Measurements from ENCODE around the gene CTNNA2.
A peak's percentile ranks its signal among the peaks of the same experiment; 100 is the strongest.

CTNNA2 gene

DNA sequence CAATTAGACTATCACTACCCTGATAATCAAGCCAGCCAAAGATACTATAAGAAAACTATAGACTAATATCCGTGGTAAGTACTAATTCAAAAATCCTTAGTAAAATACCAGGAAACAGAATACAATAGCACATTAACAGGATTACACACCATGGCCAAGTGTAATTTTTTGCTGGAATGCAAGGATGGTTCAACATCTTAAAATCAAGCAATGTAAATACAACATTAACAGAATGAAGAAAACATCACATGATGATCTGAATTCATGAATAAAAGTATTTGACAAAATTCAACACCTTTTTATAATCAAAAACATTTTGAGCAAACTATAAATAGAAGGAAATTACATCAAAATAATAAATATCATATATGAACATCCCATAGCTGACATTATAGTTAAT is 1142.4 kb downstream of the CTNNA2 start:
- H3K9me3 ChIP-seq (ENCODE audit: insufficient read depth, low read length), result no peaks in the 10 kb centered on the region
- no peaks in the 10 kb centered on the region for H4K20me1 ChIP-seq (ENCODE audit: insufficient read depth, low read length)
- no peak overlapping the region for H3K27ac ChIP-seq (ENCODE audit: low read length)
- H3K9ac ChIP-seq (ENCODE audit: low read length), result no peak overlapping the region
- no peaks in the 10 kb centered on the region for H3K27me3 ChIP-seq (ENCODE audit: low read depth, low read length)
- H3K4me1 ChIP-seq (ENCODE audit: low read length), result no peaks in the 10 kb centered on the region
- no peaks in the 10 kb centered on the region for H3K36me3 ChIP-seq (replicated peaks; ENCODE audit: low read depth, low read length)
- H3K4me2 ChIP-seq (ENCODE audit: low read length), result no peak overlapping the region
- no peak overlapping the region for H2AFZ ChIP-seq (ENCODE audit: low read depth, low read length)
- no peak overlapping the region for H3K4me3 ChIP-seq (ENCODE audit: low read length)
- TF ChIP-seq, protein P1, sequence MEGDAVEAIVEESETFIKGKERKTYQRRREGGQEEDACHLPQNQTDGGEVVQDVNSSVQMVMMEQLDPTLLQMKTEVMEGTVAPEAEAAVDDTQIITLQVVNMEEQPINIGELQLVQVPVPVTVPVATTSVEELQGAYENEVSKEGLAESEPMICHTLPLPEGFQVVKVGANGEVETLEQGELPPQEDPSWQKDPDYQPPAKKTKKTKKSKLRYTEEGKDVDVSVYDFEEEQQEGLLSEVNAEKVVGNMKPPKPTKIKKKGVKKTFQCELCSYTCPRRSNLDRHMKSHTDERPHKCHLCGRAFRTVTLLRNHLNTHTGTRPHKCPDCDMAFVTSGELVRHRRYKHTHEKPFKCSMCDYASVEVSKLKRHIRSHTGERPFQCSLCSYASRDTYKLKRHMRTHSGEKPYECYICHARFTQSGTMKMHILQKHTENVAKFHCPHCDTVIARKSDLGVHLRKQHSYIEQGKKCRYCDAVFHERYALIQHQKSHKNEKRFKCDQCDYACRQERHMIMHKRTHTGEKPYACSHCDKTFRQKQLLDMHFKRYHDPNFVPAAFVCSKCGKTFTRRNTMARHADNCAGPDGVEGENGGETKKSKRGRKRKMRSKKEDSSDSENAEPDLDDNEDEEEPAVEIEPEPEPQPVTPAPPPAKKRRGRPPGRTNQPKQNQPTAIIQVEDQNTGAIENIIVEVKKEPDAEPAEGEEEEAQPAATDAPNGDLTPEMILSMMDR (IDR thresholded peaks at IDR 0.05; ENCODE audit: low read depth, low read length), result no peak
- TF ChIP-seq EZH2phosphoT487 (IDR thresholded peaks at IDR 0.05; ENCODE audit: low read depth), result no peak
- H3K79me2 ChIP-seq (ENCODE audit: low read length), result no peaks in the 10 kb centered on the region

DNA sequence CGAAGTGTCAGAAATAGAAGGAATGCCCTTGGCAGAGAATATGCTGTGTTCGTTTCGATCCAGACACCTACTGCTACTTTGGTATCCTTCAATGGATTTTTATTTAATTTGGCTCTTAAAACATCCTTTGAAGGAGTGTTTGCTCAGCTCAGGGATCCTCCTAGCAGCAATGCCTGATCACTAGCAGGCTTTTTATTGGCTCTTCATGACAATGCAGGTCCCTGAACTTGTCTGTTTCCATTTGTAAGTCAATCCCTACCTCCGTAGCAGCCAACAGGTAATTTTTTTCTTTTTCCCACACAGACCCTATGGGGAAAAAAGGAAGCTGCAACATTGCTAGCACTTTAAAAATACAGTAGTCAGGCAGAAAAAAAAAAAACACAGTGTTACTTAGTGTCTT is 1157.9 kb downstream of the CTNNA2 start:
- Histone ChIP-seq H3K4me3 (ENCODE audit: low read length) (no peak overlapping the region), H3K4me1 (ENCODE audit: low read length) (no peaks in the 10 kb centered on the region), H3K4me2 (ENCODE audit: low read length) (no peak overlapping the region), H3K79me2 (ENCODE audit: low read length) (no peaks in the 10 kb centered on the region), H2AFZ (ENCODE audit: low read depth, low read length) (no peak overlapping the region), H3K27ac (ENCODE audit: low read length) (no peak overlapping the region), H3K9me3 (ENCODE audit: insufficient read depth, low read length) (no peaks in the 10 kb centered on the region), H3K27me3 (ENCODE audit: low read depth, low read length) (no peaks in the 10 kb centered on the region), H3K36me3 (replicated peaks; ENCODE audit: low read depth, low read length) (no peaks in the 10 kb centered on the region), H3K9ac (ENCODE audit: low read length) (no peak overlapping the region), H4K20me1 (ENCODE audit: insufficient read depth, low read length) (no peaks in the 10 kb centered on the region)
- no peak for TF ChIP-seq EZH2phosphoT487 (IDR thresholded peaks at IDR 0.05; ENCODE audit: low read depth)
- TF ChIP-seq, protein P1 (IDR thresholded peaks at IDR 0.05; ENCODE audit: low read depth, low read length), result no peak

DNA sequence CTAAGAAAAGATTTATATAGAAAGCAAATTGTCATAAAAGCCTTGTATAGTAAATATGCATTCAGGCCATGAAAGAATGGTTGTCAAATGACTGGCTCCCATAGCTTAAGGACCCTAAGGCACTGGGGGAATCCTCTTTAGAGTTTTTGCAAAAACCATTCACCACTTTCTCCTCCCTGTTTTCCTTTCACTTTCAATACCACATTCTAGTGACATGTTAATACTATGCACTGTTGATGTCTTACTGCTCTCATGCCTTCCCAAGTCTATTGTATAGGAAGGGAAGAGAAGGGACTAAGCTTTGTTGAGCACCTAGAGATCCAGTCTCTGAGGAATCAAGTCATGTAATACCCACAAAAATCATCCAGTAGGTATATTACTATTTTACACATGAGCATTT is 1174.7 kb downstream of the CTNNA2 start:
- Histone ChIP-seq H2AFZ (ENCODE audit: low read depth, low read length) (no peak overlapping the region), H3K27ac (ENCODE audit: low read length) (no peak overlapping the region), H3K9me3 (ENCODE audit: insufficient read depth, low read length) (no peaks in the 10 kb centered on the region), H3K79me2 (ENCODE audit: low read length) (no peaks in the 10 kb centered on the region), H3K27me3 (ENCODE audit: low read depth, low read length) (no peaks in the 10 kb centered on the region), H3K9ac (ENCODE audit: low read length) (no peak overlapping the region), H3K4me1 (ENCODE audit: low read length) (peaks cover 4% of the 10 kb centered on the region; the same call in 1 of the 2 replicates), H3K4me3 (ENCODE audit: low read length) (no peak overlapping the region), H4K20me1 (ENCODE audit: insufficient read depth, low read length) (no peaks in the 10 kb centered on the region), H3K4me2 (ENCODE audit: low read length) (peak overlapping the region; percentile 2; the same call in 1 of the 2 replicates), H3K36me3 (replicated peaks; ENCODE audit: low read depth, low read length) (no peaks in the 10 kb centered on the region)
- TF ChIP-seq, protein P1 (IDR thresholded peaks at IDR 0.05; ENCODE audit: low read depth, low read length), result no peak
- TF ChIP-seq EZH2phosphoT487 (IDR thresholded peaks at IDR 0.05; ENCODE audit: low read depth), result no peak

DNA sequence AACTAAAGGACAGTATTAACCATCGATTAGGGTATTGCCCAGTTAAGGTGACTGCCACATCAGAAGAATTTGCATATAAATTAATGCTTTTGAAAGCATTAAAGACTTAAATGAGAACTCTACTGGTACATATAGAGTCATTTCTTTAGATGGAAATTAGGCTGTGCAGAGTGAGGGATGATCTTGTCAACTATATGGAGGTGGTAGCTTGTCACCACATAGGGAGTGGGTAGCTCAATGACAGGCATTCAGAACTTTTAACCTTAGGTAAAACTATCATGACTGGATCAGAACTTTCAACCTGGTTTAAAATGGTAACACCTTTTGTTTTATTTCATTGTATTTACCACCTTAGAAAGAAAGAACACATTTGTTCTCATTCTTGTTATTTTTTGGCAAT is 1176.3 kb downstream of the CTNNA2 start:
- no peaks in the 10 kb centered on the region for H3K9me3 ChIP-seq (ENCODE audit: insufficient read depth, low read length)

More for the DNA sequence above, 1176.3 kb downstream of the CTNNA2 start:
- no peaks in the 10 kb centered on the region for H3K79me2 ChIP-seq (ENCODE audit: low read length)
- no peak overlapping the region for H3K27ac ChIP-seq (ENCODE audit: low read length)
- peaks cover 4% of the 10 kb centered on the region; the same call in 1 of the 2 replicates for H3K4me1 ChIP-seq (ENCODE audit: low read length)
- H2AFZ ChIP-seq (ENCODE audit: low read depth, low read length), result no peak overlapping the region
- no peaks in the 10 kb centered on the region for H3K36me3 ChIP-seq (replicated peaks; ENCODE audit: low read depth, low read length)
- H3K27me3 ChIP-seq (ENCODE audit: low read depth, low read length), result no peaks in the 10 kb centered on the region
- H3K9ac ChIP-seq (ENCODE audit: low read length), result no peak overlapping the region
- H3K4me2 ChIP-seq (ENCODE audit: low read length), result no peak overlapping the region
- TF ChIP-seq EZH2phosphoT487 (IDR thresholded peaks at IDR 0.05; ENCODE audit: low read depth), result no peak
- TF ChIP-seq, protein P1 (IDR thresholded peaks at IDR 0.05; ENCODE audit: low read depth, low read length), result no peak
- H3K4me3 ChIP-seq (ENCODE audit: low read length), result no peak overlapping the region
- H4K20me1 ChIP-seq (ENCODE audit: insufficient read depth, low read length), result no peaks in the 10 kb centered on the region

Measured in OCI-LY3 (cell line).